H9 (cell line): ENCODE results near the gene PHF20. TPM values are rescaled to one million over a fixed set of nuclear protein-coding genes. Genes with fewer than 3 reads are reported as not detected.
A peak's percentile ranks its signal among the peaks of the same experiment; 100 is the strongest.

Experiments
- DNase-seq: peaks from one replicate; pipeline ENCODE4 v3.0.0-alpha.2; 2017
- H2AFZ ChIP-seq: one replicate; pipeline ENCODE4 v1.6.1; 2013; ENCODE audit warnings: mild to moderate bottlenecking, low read length, control low read depth, moderate library complexity
- H2AK5ac ChIP-seq: 2 replicates; pipeline ENCODE4 v1.6.1; 2013; ENCODE audit warnings: low read length, control low read depth, mixed read lengths; ENCODE audit not compliant: insufficient read length
- H2BK120ac ChIP-seq: one replicate; pipeline ENCODE4 v1.6.1; 2013; ENCODE audit warnings: low read depth, mild to moderate bottlenecking, low read length, control low read depth, inconsistent platforms; ENCODE audit not compliant: poor library complexity, severe bottlenecking
- H2BK12ac ChIP-seq: 2 replicates; pipeline ENCODE4 v1.6.1; 2013; ENCODE audit warnings: low read length, control low read depth, mixed read lengths, low read depth; ENCODE audit not compliant: insufficient read length
- H2BK15ac ChIP-seq: 2 replicates; pipeline ENCODE4 v1.6.1; 2013; ENCODE audit warnings: low read depth, low read length, control low read depth
- H2BK20ac ChIP-seq: one replicate; pipeline ENCODE4 v1.6.1; 2013; ENCODE audit warnings: low read depth, mild to moderate bottlenecking, low read length, control low read depth, inconsistent platforms; ENCODE audit not compliant: poor library complexity, severe bottlenecking
- H2BK5ac ChIP-seq: 2 replicates; pipeline ENCODE4 v1.6.1; 2013; ENCODE audit warnings: low read length, control low read depth, mixed read lengths; ENCODE audit not compliant: insufficient read length
- H3K14ac ChIP-seq: 2 replicates; pipeline ENCODE4 v1.6.1; 2013; ENCODE audit warnings: low read length, control low read depth; ENCODE audit not compliant: insufficient read depth
- H3K18ac ChIP-seq: 2 replicates; pipeline ENCODE4 v1.6.1; 2013; ENCODE audit warnings: low read depth, mild to moderate bottlenecking, mixed read lengths, low read length, control low read depth; ENCODE audit not compliant: insufficient read length
- H3K23ac ChIP-seq: 2 replicates; pipeline ENCODE4 v1.6.1; 2013; ENCODE audit warnings: low read length, control low read depth, mixed read lengths, low read depth; ENCODE audit not compliant: insufficient read length
- H3K23me2 ChIP-seq: 2 replicates; pipeline ENCODE4 v1.6.1; 2013; ENCODE audit warnings: low read depth, mild to moderate bottlenecking, mixed read lengths, low read length, control low read depth; ENCODE audit not compliant: insufficient read length, poor library complexity, severe bottlenecking
- H3K27ac ChIP-seq: 2 replicates; pipeline ENCODE4 v1.5.1; 2013; ENCODE audit warnings: low read length, control low read depth, mixed read lengths, low read depth; ENCODE audit not compliant: insufficient read length
- H3K27me3 ChIP-seq: 2 replicates; pipeline ENCODE4 v1.6.1; 2013; ENCODE audit warnings: low read length, control low read depth, inconsistent platforms; ENCODE audit not compliant: insufficient read depth
- H3K4ac ChIP-seq: 2 replicates; pipeline ENCODE4 v1.6.1; 2013; ENCODE audit warnings: low read depth, mild to moderate bottlenecking, control low read depth, inconsistent platforms, low read length, moderate library complexity
- H3K4me1 ChIP-seq: 2 replicates; pipeline ENCODE4 v1.6.1; 2013; ENCODE audit warnings: low read length, control low read depth, inconsistent platforms; ENCODE audit not compliant: insufficient read depth
- H3K4me2 ChIP-seq: 2 replicates; pipeline ENCODE4 v1.6.1; 2013; ENCODE audit warnings: low read length, control low read depth, mixed read lengths; ENCODE audit not compliant: insufficient read length, insufficient read depth
- H3K56ac ChIP-seq: 2 replicates; pipeline ENCODE4 v1.6.1; 2013; ENCODE audit warnings: low read depth, mild to moderate bottlenecking, mixed read lengths, low read length, control low read depth; ENCODE audit not compliant: insufficient read length
- H3K79me1 ChIP-seq: 2 replicates; pipeline ENCODE4 v1.6.1; 2013; ENCODE audit warnings: low read depth, mild to moderate bottlenecking, moderate library complexity, low read length, control low read depth, inconsistent platforms; ENCODE audit not compliant: insufficient read depth, poor library complexity, severe bottlenecking
- H3K79me2 ChIP-seq: 2 replicates; pipeline ENCODE4 v1.6.1; 2013; ENCODE audit warnings: low read length, control low read depth, inconsistent platforms; ENCODE audit not compliant: insufficient read depth
- H3K9ac ChIP-seq: 2 replicates; pipeline ENCODE4 v1.6.1; 2013; ENCODE audit warnings: low read length, control low read depth, mixed read lengths; ENCODE audit not compliant: insufficient read length; ENCODE audit errors: extremely low read depth
- H3K9me3 ChIP-seq: one replicate; pipeline ENCODE4 v1.6.1; 2013; ENCODE audit warnings: low read depth, low read length, inconsistent platforms; ENCODE audit not compliant: control insufficient read depth
- H3T11ph ChIP-seq: one replicate; pipeline ENCODE4 v1.6.1; 2013; ENCODE audit warnings: mild to moderate bottlenecking, low read length, control low read depth, inconsistent platforms
- H4K20me1 ChIP-seq: one replicate; pipeline ENCODE4 v1.6.1; 2013; ENCODE audit not compliant: control insufficient read depth, insufficient read length, insufficient read depth
- H4K5ac ChIP-seq: 2 replicates; pipeline ENCODE4 v1.6.1; 2013; ENCODE audit warnings: low read depth, mild to moderate bottlenecking, mixed read lengths, low read length, control low read depth; ENCODE audit not compliant: insufficient read length
- H4K8ac ChIP-seq: replicated peaks from 2 replicates; pipeline ENCODE4 v1.6.1; 2013; ENCODE audit warnings: low read length, control low read depth, mixed read lengths, low read depth; ENCODE audit not compliant: insufficient read length
- H4K91ac ChIP-seq: 2 replicates; pipeline ENCODE4 v1.6.1; 2013; ENCODE audit warnings: low read depth, mild to moderate bottlenecking, moderate library complexity, mixed read lengths, low read length, control low read depth; ENCODE audit not compliant: insufficient read length
- H3K27ac Mint-ChIP-seq, 3 experiments: 2 replicates in 2 of 3; 3 replicates in 1 of 3; pipeline ENCODE4 v1.8.0; 2020 to 2021; ENCODE audit warnings: mixed read lengths in 3 of 3, mild to moderate bottlenecking in 1 of 3, moderate library complexity in 1 of 3
- H3K27me3 Mint-ChIP-seq: 2 replicates; pipeline ENCODE4 v1.8.0; 2021; ENCODE audit warnings: low read depth, mild to moderate bottlenecking, moderate library complexity, mixed read lengths
- H3K36me3 Mint-ChIP-seq, 3 experiments: 2 replicates in 2 of 3; 3 replicates in 1 of 3; pipeline ENCODE4 v1.8.0; 2020 to 2021; ENCODE audit warnings: low read depth in 3 of 3, mixed read lengths in 3 of 3; ENCODE audit not compliant: insufficient read depth in 1 of 3
- H3K4me1 Mint-ChIP-seq, 2 experiments: 2 replicates each; pipeline ENCODE4 v1.8.0; 2020; ENCODE audit warnings: mixed read lengths in 2 of 2
- H3K4me3 Mint-ChIP-seq, 2 experiments: 2 replicates in 1 of 2; 3 replicates in 1 of 2; pipeline ENCODE4 v1.8.0; 2020 to 2021; ENCODE audit warnings: mild to moderate bottlenecking in 2 of 2, mixed read lengths in 2 of 2, moderate library complexity in 1 of 2
- H3K9me3 Mint-ChIP-seq, 2 experiments: 2 replicates in 1 of 2; 3 replicates in 1 of 2; pipeline ENCODE4 v1.8.0; 2020; ENCODE audit warnings: mild to moderate bottlenecking in 2 of 2, mixed read lengths in 2 of 2, moderate library complexity in 1 of 2
- WGBS: extraction: QIAGEN DNeasy Blood & Tissue Kit; methylation state at CpG from one replicate; pipeline ENCODE4 v1.1.7; 2013; ENCODE audit warnings: missing lambda C conversion rate, low lambda C conversion rate, mixed read lengths; ENCODE audit not compliant: insufficient read length; ENCODE audit errors: extremely low coverage; 5-methylcytosine and 5-hydroxymethylcytosine counted together
- total RNA-seq: library from RNA; stranded (reverse); gene quantifications from 2 replicates; pipeline ENCODE4 v1.2.1, GENCODE V29; 2021
- TF ChIP-seq, protein P1 (sequence below): fragments of 200-600 bp; sonication (generic); conservative IDR thresholded peaks from 3 replicates; pipeline ENCODE4 v1.8.0; 2021; ENCODE audit warnings: antibody characterized with exemption, mild to moderate bottlenecking

The PHF20 gene
- total RNA-seq, 1 experiment from 2014 or later: 50.3 TPM

DNA sequence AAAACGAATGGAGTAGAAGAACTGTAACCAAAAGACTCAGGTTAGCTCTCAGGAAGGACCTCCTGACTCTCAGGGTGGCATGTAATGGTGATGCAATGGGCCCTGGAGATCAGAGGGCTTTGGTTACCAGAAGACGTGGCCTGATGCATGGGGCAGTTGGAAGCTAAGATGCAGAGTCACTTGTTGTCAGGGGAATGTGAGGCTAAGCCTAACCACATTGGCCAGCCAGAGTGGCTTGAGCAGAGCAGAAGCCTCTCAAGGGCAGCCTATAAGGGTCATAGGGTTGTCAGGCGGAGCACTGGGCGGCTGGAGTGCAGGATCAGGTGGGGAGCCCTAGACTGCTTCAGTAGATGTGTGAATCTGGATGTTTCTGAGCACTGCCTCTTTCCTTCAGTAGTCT lies 202.4 kb downstream of the PHF20 start:
- H3K79me2 ChIP-seq: no peaks in the 10 kb centered on the region
- H3K18ac ChIP-seq: peak overlapping the region; percentile 44
- WGBS: no CpG with 5 or more reads among the region's 4 CpGs
- H4K20me1 ChIP-seq: no peaks in the 10 kb centered on the region
- H3K9me3 Mint-ChIP-seq: peaks cover 0 to 4% of the 10 kb centered on the region in 2 experiments; a peak in 1 of 5 replicates
- no peak overlapping the region for H3K4me3 Mint-ChIP-seq
- H2BK5ac ChIP-seq: no peak overlapping the region
- no peaks in the 10 kb centered on the region for H3K27me3 ChIP-seq
- no peaks in the 10 kb centered on the region for H3K79me1 ChIP-seq
- no peak overlapping the region for H3T11ph ChIP-seq
- 0 out of 4 replicates have a peak, but pooled peaks cover 0 to 3% of the 10 kb centered on the region in 2 experiments for H3K4me1 Mint-ChIP-seq
- no peak for DNase-seq
- H3K9me3 ChIP-seq: no peaks in the 10 kb centered on the region
- H3K4ac ChIP-seq: no peak overlapping the region
- H2BK20ac ChIP-seq: no peak overlapping the region
- H3K4me1 ChIP-seq: no peaks in the 10 kb centered on the region
- H3K56ac ChIP-seq: no peak overlapping the region
- no peak overlapping the region for H4K8ac ChIP-seq
- no peak overlapping the region for H2AFZ ChIP-seq
- H2BK120ac ChIP-seq: no peak overlapping the region
- H3K4me2 ChIP-seq: no peak overlapping the region
- no peaks in the 10 kb centered on the region for H3K23me2 ChIP-seq
- H3K27me3 Mint-ChIP-seq: peaks cover 2% of the 10 kb centered on the region; the same call in 1 of the 2 replicates
- H3K23ac ChIP-seq: no peak overlapping the region
- no peak overlapping the region for H4K5ac ChIP-seq
- H4K91ac ChIP-seq: no peak overlapping the region
- no peak overlapping the region for H2BK12ac ChIP-seq
- TF ChIP-seq, protein P1, sequence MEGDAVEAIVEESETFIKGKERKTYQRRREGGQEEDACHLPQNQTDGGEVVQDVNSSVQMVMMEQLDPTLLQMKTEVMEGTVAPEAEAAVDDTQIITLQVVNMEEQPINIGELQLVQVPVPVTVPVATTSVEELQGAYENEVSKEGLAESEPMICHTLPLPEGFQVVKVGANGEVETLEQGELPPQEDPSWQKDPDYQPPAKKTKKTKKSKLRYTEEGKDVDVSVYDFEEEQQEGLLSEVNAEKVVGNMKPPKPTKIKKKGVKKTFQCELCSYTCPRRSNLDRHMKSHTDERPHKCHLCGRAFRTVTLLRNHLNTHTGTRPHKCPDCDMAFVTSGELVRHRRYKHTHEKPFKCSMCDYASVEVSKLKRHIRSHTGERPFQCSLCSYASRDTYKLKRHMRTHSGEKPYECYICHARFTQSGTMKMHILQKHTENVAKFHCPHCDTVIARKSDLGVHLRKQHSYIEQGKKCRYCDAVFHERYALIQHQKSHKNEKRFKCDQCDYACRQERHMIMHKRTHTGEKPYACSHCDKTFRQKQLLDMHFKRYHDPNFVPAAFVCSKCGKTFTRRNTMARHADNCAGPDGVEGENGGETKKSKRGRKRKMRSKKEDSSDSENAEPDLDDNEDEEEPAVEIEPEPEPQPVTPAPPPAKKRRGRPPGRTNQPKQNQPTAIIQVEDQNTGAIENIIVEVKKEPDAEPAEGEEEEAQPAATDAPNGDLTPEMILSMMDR: no peak
- H2BK15ac ChIP-seq: no peak overlapping the region
- no peak overlapping the region for H3K27ac ChIP-seq
- no peaks in the 10 kb centered on the region for H3K36me3 Mint-ChIP-seq
- H3K9ac ChIP-seq: no peak overlapping the region
- no peak overlapping the region for H2AK5ac ChIP-seq
- no peak overlapping the region for H3K14ac ChIP-seq
- peak overlapping the region in 1 of 3 experiments; percentile 16; a peak in 2 of 7 replicates for H3K27ac Mint-ChIP-seq
